IPS DF 4.7 (cell line): ENCODE measurements around the gene ASPG.

Source experiments
- DNase-seq: peaks from one replicate; pipeline ENCODE4 v3.0.0-alpha.2; 2013; ENCODE audit warnings: low spot score; ENCODE audit errors: extremely low read depth

ASPG gene

DNA sequence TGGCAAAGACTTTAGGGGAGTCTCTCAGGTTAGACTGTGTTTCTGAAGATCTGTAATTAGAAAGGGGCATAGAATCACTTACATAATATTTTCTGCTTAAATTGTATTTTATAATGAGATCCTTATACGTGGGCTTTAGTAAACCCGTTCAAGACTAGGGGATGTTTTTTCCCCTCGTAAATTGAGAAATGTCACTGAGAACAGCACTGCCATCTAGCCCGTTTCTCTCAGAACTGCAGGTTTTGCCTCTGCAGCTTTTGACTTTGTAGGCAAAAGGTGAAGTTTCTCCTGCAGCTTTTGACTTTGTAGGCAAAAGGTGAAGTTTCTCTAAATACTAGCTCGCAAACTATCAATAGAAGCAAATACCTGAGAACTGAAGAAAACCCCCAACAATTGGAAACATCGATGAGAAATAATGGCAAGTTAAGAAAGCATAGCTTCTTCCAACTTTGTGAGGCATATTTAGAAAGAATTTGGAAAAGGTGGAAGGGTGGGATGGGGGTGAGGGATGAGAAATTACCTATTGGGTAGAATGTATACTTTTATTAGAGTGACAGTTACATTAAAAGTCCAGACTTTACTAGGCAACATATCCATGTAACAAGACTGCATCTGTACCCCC, 9.9 kb upstream of the ASPG start:
- DNase-seq: no peak

DNA sequence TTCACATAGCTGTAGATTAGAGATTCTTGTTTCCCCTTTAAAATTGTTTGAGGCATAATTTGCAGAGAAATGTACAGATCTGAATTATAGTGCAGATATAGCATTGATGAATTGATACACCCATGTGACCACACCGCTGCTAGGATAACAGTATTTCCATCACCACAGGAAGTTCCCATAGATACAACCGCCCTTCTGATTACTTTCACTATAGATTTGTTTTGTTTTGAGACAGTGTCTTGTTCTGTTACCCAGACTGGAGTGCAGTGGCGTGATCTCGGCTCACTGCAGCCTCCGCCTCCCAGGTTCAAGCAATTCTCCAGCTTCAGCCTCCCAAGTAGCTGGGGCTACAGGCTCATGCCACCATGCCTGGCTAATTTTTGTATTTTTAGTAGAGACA, 8.8 kb upstream of the ASPG start:
- no peak for DNase-seq

DNA sequence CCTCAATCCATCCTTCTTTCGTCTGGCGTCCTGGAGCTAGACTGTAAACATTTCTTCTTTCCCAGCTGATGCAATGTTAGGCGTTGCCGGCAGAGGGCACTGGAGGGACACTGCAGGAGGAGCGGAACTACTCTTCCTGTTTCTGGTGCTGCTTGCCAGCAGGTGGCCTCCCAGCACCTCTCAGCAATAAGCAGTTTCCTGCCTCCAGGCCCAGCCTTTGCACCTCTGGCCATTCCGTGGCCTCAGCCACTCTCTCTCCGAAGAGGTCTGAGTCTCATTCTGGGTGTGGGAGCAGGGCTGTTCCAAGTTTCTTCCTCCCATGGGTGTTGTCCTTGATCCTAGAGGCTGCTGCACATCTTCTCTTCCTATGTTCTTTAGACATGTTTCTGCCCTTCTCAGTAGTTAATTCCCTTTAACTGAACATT, 7.5 kb upstream of the ASPG start:
- DNase-seq: peak; percentile 72

DNA sequence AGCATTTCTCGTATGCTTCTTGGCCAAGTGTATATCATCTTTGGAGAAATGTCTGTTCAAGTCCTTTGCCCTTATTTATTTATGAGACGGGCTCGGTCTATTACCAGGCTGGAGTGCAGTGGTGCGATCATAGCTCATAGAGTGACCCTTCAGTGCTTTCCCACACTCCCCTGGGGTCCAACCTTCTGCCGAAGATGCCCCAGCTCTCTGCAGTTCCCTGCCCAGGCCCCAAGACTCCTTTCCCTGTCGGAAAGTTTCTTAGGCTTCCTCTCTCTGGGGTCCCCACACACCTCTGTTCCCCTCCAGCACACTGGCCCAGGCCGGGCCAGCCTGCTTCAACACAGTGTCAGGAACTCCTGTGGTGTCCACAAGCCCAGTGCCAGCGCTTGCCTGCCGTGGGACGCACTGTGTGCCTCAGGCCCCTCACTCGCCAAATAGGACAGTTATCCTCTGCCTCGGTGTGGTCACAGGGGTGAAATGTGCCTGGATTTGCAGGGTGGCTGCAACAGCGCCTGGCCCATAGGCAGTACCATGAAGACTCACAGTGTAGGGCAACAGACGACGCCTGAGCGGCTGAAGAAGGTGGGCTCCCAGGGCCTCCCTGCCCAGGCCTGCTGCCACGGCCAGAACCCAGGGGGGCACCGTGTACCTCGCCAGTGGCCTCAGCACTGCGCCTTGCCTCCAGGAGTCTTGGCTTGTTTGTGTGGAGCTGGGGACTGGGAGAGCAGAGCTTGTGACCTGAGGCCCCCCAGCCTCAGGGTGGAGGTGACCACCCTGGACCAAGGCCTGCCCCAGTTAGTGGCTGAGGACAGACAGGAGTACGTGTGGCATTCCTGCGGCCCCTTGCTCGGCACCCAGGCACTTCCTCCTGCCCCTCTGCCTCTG, 4.9 kb upstream of the ASPG start:
- no peak for DNase-seq

DNA sequence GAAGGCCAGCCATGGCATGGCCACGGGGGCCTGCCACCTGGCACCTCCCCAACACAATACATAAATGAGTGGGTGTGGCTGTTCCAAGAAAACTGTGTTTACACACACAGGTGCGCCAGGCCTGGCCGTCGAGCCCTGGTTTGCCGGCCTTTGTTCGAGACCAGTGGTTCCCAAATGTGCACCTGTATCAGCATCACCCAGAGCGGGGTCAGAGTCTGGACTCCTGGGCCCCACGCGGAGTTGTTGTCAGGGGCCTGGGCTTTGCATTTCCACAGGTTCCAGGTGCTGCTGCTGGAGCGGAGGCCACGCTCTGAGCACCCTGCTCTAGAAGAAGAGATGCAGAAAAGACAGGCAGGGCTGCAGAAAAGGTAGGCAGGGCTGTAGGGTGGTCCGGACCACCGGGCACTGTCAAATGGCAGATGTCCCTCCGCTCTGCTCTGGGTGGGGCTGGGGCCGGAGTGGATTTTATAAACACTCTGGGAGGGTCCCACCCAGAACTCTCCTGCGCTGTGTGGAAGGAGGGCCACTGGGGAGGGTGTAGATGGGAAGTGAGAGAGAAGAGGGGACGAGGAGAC, 4.2 kb upstream of the ASPG start:
- DNase-seq: no peak

DNA sequence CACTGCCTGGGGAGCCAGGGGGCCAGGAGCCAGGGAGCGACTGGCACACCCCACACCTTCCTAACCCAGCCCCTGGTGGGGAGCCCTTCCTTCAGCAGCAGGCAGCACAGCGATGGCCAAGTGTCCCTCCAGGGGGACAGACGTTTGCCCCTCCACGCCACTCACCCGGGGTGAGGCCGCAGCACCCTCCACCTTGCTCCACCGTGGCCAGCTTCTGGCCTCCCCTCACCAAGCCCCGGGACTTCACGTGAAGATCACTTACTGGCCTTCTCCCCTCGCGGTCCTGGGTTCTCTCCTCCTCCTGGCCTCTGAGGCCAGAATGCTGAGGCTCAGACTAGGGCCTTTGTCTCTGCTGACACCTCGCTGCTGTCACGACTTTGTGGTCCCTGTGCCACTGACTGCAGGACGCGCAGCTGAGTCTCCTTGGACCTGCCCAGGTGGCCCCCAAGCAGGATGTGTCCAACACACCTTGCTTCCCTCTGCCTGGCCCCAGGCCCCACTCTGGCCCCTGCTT, 3.5 kb upstream of the ASPG start:
- no peak for DNase-seq

DNA sequence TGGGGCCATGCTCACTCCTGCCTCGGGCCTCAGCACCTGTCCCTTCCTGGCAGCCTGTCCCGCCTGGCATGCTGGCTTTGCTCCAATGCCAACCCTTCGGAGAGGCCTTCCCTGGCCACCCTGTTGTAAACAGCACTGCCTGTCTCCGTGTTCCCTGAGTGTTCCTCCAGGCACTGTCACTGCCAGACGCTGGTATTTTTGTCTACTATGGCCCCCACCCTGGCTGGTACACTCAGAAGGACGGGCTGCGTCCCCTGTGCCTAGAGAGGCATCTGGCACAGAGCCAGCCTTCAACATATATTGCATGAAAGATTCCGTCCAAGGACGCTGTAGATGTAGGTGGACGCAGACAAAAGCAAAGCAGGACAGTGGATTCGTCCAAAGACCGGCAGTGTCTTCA, 2.7 kb upstream of the ASPG start:
- DNase-seq: no peak

DNA sequence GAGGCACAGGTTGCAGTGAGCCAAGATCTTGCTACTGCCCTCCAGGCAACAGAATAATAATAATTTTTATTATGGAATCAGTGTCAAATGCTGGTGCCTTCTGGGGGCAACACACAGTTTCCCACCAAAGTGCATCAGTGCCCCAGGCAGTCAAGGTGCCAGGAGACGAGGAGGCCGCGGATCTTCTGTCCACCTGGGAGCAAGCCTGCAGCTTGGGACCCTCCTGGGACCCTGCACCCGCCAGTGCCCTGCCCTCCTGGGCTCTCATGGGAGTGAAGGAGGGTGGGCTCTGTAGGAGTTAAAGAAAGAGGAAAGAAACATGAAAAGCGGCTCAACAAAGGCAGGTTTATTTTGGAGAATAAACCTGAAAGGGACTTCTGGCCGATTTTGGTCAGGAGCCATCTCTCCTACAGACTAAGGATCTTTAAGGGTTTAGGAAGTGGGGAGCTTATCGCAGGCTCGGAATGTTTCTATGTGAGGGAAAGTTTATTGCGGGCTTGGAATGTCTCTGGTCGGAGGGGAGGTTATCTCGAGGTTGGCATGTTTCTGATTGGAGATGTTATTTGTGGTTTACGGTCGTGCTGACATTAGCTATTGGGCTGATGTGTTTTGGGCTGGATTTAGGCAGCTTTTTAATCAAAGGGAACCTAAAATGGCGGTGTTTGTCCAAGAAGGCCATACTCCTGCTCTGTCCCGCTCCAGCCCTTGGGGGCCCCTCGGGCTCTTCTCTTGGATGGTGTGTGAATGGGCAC, 1.1 kb upstream of the ASPG start:
- no peak for DNase-seq

DNA sequence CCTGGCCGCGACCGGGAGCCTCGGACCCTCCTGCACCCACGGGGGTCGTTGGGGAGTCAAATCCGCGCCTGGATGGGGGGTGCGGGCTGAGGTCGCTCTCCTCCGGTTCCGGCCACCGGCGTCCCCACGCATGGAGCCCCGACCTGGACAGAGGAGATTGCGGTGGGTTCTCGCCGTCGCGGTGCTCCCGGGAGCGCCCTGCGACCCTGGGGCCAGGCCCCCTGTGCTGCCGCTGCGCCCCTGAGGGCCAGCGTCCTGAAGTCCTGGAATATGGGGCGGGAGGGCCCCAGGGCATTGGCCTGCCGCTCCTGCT, 345 bp downstream of the ASPG start:
- no peak for DNase-seq

DNA sequence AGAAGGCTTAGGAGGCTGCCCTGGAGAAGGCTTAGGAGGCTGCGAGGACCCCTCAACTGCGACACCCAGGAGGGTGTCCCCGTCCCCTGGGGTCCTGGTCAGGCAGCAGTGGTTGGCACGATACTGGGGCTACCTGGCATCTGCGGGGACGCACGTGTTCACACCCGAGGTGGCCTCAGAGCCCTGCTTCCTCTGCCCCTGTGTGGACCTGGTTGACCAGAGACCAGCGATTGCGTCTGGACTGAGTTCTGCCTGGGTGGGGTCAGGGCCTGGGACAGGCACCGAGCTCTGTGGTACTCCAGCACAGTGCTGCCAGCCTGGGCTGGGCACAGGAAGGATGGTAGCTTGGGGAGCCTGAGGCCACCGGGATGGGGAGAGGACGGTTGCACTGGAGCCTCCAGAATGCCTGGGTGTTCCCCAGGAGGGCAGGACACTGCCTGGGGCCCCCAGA, 735 bp downstream of the ASPG start:
- DNase-seq: no peak

DNA sequence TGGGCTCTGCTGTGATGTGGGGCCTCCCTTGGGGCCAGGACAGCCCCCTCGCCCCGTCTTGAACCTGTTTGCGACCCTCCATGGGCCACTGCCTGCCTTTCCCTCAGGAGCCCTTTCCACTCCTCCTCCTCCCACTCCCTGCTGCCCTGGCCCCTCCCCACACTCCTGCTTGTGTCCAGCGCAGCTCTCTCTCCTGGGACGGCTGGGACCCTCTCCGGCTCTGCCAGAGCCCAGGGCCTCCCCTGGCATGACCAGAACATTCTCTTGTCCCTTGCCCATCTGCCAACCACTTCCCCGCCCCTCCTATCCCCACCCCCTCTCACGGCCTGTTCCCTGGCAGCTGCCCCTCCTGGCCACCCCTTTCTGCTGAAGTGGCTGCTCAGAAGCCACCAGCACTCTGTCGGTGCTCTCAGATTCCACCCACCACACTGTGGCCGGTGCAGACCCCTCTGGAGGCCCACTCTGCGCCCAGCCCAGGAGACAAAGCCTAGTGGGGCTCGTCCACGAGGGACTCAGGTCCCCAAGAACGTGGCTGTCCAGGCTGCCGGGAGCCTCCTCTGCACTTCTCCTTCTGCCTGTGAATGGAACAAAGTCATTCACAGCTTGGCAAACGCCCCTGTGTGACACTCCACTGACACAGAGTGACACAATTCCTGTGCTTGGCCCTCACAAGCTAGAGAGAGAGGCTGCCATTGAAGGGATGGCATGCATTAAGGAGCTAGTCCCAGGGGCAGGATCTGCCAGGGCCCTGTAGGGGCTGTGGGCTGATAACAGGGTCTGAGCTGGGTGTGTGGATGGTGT, 1.4 kb downstream of the ASPG start:
- DNase-seq: no peak

DNA sequence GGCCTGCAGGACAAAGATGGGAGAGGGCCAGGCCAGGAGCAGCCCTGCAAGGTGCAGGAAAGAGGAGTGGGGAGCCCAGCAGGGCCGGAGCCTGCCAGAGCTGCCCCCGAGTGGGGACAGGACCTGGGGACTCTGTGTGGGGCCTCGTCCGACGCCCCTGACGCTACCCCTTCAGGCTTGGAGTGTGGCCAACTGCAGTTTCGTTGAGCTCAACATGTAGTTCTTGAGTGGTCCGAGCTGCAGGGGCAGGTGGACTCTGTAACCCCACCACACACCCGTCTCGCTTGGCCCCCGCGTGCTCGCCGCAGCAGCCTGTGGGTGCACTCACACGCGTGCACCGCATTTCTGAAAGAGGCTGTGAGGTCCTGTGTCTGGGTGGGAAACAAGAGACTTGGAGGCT, 2.0 kb downstream of the ASPG start:
- no peak for DNase-seq

DNA sequence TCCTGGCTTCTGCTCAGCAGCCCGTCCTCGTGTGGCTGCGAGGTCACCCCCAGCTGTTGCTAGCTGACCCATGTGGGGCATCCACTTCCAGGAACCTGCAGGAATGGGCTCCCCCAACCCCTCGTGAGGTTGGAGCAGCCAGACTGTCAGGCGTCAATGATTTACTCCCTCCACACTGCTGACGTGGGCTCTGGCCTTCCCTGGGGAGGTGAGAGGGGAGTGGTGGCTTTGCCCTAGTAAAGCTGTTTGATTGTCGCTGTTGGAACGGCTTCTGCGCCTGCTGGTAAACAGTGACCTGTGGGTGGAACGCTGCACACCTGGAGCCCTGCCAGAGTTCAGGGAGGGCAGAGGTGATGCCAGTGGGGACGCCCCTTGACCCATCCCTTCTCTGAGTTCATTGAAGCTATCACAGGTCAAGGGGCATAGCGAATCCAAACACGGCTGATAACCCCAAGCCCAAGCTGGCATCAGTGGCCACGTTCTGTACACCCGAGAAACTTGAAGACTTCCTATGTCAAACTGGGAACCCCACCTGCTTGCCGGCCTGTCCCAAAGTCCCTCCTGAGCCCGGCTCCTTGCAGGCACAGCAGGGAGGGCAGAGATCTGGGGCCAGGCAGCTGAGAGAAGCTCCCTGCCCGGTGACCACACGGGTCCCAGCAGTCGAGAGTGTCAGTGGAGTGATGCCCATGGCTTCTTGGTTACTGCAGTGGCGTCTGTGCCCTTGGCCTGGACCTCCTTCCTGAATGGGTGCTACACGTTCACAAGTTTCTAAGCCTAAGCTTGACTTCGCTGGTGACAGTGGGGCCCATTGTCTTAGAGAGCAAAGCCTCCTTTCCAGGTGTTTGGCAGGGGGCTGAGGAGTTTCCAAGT, 2.7 kb downstream of the ASPG start:
- DNase-seq: no peak

DNA sequence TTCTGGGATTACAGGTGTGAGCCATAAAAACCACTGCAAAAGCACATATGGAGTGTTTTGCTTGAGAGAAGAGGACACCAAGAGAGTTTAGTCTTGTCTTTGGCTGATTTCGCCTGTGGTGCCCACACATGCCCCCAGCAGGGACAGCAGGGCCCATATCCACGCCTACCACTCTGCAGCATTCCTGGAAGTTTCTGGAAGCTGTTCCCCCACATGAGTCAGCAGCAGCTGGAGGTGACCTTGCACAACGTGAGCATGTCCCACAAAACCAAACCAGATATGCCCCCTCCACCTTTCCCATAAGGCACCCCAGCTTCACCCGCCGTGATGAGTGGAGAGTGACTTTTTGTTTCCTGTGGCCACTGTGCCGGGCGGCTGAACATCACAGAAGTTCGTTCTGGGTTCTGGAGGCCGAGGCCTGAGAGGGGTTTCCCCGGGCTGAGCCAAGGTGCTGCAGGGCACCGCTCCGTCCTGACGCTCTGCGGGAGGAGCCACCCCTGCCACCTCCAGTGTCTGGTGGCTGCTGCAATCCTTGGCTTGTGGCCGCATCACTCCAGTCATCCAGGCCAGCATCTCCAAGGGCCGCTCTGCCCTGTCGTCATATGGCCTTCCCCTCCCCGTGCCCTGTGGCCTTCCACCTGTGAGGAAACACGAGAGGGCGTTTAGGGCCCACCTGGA, 4.7 kb downstream of the ASPG start:
- DNase-seq: no peak

DNA sequence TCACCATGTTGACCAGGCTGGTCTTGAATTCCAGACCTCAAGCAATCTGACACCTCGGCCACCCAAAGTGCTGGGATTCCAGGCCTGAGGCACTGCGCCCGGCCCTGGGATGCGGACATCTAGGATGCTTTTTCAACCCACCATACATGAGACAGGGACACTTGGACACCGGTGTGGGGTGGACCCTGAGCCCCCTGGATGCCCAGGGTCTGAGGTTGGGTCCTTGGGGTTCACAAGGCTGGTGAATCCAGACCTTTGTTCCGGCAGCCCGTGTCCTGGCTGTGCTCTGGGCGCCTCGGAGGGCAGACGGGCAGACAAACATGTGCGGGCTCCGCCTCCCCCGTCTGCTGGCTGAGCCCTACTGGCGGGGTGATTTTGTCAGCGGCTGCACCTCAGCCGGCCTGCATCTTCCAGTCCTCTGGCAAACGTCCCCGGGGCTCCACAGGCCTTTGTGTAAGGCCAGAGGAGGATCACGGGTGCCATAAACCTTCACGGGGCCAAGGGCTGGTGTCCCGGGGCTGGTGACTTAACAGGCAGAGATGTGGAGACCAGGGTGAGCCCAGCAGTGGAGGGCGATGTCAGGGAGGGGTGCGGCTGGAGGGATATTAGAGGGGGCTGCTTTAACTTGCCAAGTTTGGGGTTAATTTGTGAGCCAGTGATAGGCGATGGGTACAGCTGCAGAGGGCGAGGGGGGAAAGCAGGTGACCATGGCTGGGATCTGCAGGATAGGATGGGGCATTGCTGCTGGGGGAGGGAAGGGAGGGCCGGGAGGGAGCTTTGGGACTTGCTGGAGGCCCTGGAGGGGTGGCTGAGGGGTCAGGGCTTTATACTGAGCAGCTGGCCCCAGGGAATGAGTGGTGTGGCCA, 5.8 kb downstream of the ASPG start:
- no peak for DNase-seq

DNA sequence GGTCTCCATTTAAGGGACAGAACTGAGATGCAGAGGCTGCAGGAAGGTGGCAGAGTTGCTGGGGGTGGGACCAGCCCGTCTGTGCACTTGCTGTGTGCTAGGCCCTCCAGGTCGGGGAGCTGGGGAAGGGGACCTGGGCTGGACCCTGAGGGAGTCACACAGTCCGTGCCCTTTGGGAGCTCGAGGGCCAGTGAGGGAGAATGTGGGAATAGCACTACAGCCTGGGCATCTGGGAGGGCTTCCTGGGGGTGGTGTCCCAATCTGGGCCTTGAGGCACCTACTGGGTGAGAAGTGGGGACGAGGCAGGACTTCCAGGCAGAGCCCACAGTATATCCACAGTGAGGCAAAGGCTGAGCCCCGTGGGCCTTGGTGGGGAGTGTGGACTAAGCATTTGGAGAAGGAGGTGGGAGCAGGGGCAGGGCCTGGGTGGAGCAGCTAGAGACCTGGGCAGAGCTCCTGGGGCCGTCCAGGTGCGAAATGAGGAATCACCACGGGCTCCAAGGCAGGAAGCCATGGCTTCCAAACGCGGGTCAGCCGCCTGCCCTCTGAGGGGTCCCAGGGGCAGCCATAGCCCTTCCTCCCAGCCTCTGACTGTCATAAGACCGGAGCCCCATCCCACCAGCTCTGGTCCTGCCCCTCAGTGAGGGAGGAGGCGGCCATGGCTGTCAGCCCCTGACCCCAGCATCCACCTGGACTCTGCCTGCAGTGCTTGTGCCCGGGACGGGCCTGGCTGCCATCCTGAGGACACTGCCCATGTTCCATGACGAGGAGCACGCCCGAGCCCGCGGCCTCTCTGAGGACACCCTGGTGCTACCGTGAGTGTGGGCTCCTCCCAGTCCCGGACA, 6.6 kb downstream of the ASPG start:
- no peak for DNase-seq

DNA sequence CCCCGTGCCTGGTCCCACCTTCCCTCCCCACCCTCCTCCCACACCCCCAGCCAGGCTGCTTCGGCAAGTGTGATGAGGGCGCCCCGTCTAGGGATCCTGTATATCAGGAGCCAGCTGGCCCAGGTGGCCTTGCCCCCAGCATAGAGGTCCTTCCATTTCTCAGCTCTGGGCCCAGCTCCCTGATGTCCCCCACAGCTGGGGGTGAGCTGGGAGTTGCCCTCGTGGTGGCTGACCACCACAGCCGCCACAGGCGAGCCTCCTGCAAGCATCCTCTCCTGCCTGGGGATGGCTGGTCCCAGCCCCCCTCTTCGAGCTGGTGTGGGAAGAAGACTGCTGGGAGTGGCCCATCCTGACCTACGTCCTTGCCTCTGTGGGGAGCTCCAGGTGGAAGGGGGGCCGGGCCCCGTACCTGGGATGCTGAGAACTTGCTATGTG, 7.4 kb downstream of the ASPG start:
- DNase-seq: no peak
